Activated CD4-positive, alpha-beta T cell treated with anti-CD3 and anti-CD28 coated beads, Interleukin-2, amount 50 U/mL, for 4 hours (primary cell): Measurements from ENCODE around the gene CD2AP.
"Not testable (repeated sequence)": the region's sequence is repeated elsewhere in the genome, so short reads cannot be mapped to it uniquely, and the experiment has no call there.

ENCODE experiments used
- DNase-seq, 2 experiments: peaks; one replicate each; pipeline ENCODE4 v3.0.0-alpha.2; 2020

Gene CD2AP, protein sequence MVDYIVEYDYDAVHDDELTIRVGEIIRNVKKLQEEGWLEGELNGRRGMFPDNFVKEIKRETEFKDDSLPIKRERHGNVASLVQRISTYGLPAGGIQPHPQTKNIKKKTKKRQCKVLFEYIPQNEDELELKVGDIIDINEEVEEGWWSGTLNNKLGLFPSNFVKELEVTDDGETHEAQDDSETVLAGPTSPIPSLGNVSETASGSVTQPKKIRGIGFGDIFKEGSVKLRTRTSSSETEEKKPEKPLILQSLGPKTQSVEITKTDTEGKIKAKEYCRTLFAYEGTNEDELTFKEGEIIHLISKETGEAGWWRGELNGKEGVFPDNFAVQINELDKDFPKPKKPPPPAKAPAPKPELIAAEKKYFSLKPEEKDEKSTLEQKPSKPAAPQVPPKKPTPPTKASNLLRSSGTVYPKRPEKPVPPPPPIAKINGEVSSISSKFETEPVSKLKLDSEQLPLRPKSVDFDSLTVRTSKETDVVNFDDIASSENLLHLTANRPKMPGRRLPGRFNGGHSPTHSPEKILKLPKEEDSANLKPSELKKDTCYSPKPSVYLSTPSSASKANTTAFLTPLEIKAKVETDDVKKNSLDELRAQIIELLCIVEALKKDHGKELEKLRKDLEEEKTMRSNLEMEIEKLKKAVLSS

GRCh38 chr6:47477497-47478232 lies at the start of gene CD2AP:
CD2AP (plus strand) TSS chr6:47477789; CDS start chr6:47478245, 456 bp downstream.
- DNase-seq = peak; percentile 86 to 88

GRCh38 chr6:47428288-47428687 lies 49.3 kb upstream of the CD2AP start:
- no peak for DNase-seq

DNA sequence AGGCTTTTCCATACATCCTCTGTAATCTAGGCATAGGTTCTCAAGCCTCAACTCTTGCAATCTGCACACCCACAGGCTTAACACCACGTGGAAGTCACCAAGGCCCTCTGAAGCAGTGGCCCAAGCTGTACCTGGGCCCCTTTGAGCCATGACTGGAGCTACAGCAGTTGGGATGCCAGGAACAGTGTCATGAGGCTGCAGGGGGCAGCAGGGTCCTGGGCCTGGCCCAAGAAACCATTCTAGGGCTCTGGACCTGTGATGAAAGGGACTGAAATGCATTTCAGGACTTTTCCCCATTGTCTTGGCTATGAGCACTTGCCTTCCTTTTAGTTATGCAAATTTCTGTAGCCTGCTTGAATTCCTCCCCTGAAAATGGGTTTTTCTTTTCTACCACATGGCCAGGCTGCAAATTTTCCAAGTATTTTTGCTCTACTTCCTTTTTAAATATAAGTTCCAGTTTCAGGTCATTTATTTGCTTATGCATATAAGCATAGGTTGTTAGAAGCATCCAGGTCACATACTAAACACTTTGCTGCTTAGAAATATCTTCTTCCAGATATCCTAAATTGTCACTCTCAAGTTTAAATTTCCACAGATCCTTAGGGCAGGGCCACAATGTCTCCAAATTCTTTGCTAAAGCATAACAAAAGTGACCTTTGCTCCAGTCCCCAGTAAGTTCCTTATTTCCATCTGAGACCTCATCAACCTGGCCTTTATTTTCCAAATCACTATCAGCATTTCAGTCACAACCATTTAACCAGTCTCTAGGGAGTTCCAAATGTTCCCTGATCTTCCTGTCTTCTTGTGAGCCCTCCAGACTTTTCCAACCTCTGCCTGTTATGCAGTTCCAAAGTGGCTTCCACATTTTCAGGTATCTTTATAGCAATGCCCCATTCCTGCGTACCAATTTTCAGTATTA lies 48.6 kb upstream of the CD2AP start:
- DNase-seq = no peak

DNA sequence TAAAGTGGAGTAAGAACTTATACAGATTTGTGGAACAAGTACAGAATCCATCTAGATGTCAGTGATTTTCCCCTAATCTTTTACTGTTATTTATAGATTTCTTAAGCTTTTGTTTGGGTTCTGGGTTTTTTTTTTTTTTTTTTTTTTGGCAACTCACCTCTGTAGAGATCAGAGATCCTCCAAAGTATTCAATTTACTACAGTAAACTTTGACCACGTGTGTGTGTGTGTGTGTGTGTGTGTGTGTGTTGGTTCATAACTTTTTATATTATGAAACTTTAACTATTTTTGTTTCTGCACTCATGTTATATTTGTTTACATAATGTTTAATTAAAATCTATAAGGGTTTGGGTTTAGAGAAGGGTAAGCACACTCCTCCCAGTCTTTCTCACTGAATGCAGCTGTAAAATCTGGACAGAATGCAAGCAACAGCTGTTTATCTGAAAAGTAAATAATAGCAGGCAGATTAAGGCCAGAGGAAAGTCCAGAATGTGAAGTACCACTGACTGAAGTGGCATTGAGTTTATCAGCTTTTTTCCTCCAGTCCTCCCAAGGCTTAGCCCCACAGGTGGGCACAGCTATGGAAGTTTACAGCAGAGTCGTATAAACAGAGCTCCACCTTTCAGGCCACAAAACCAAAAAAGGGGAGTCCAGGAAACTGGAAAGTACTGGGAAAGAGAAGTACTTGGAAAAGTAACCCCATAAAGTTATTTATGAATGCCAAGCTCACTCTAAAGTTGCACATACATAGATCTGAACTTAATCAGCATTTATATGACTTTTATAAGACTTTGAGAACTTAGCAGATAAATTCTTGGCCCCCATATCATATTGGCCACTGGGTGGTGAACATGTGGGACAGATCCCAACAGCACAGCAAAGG lies 43.0 kb upstream of the CD2AP start:
- no peak for DNase-seq

DNA sequence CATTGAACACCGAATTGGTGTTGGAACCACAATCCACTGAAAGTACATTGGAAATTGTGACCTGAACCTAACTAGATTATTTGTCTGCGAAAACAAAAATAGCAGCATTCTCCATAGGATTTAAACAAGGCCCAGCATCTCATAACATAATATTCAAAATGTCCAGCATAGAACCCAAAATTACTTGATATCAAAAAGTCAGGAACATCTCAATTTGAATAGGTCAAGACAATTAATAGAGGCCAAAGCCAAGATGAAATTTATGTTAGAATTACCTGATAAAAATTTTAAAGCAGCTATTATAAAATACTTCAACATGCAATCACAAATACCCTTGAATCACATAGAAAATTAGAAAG lies 42.4 kb upstream of the CD2AP start:
- no peak for DNase-seq

DNA sequence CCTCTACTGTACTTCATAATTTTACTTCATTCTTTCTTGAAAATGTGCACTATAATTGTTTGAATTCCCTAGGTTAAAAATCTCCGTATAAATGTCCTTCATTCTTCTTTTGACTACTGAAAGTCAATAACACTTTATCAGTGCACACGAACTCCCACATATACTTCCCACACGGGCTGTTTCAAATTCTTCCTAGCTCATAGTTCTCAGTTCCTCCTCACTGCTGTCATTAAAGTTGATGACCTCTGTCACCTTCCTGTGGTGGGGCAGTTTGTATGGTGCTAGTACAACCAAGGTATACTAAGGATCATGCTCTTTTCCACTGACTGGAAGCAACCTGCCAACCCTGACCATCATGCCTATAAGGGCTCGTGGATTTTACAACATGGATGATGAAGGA lies 40.0 kb upstream of the CD2AP start:
- DNase-seq = no peak

- no peak for DNase-seq
Measured at GRCh38 chr6:47438481-47439347, 38.9 kb upstream of the CD2AP start.

- DNase-seq = no peak
Measured at GRCh38 chr6:47439348-47439668, 38.3 kb upstream of the CD2AP start.

GRCh38 chr6:47440719-47441118 lies 36.9 kb upstream of the CD2AP start:
- no peak for DNase-seq

- not testable (repeated sequence) for DNase-seq
Measured at GRCh38 chr6:47444964-47445363, 32.6 kb upstream of the CD2AP start.

- DNase-seq = no peak
Measured at GRCh38 chr6:47446669-47447330, 30.8 kb upstream of the CD2AP start.

DNA sequence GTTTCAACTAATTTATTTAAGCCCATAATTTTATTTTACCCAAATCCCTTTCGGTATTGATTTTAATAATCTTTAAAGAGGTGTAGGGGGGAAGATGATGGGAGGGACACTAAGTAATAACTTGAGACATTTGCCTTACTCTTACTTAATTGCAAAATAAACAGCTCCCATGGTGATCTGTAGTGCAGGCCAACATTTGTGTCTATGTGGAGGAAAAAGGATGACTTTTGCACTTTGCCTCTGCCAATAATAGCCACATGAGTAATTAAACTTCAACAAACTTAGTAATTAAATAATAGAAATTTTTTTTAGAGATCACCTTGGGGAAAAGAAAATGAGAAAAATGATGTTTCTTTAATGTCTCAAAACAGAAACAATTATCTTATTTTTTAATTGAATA lies 29.9 kb upstream of the CD2AP start:
- no peak for DNase-seq

DNA sequence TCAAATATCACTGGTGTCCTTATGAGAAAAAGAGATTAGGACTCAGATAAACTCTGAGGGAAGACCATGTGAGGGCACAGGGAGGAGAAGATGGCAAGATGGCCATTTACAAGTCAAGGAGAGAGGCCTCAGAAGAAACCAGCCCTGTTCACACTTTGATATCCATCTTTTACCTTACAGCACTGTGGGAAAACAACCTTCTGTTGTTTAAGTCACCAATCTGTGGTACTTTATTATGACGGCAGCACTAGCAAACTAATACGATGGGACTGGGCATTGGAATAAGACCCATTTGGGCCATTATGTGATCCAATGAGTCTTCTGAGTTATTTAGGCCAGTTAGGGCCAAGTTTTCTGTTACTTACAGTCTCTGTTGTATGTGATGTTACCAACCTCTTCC lies 26.4 kb upstream of the CD2AP start:
- no peak for DNase-seq

DNA sequence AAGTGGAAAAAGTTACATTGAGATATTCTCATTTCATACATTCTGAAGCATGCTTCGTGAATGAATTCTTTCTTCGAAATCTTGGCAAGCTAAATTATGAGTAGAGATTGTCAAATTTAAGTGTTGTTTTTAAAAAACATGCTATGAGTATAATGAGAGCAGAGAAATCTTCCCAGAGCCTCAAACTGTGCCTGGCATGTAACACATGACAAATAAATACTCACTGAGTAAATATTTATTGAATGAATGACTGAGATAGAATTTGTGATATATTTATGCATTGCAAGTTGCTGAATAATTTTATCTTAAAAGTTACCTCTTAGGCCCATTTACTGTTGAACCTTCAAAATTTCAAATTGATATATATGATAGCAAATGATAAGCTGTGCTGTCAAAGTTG lies 24.7 kb upstream of the CD2AP start:
- no peak for DNase-seq

DNA sequence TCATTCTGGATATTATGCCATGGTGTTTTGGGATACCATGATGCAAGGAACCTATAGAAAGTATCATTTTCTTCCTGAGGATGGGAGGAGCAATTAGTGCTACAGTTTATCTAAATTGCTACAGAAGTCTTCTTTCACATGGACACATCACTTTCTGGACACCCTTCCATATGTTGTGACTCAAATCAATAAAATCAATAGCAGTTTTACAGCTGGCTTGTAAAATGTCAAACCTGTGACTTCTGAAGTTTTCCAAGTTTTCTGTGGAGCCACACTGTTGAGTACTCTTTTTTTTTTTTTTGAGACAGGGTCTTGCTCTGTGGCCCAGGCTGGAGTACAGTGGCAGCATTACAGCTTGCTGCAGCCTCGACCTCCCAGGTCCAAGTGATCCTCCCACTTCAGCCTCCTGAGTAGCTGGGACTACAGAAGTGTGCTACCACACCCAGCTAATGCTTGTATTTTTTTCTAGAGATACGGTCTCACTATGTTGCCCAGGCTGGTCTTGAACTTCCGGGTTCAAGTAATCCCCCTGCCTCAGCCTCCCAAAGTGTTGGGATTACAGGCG lies 24.1 kb upstream of the CD2AP start:
- DNase-seq = no peak

- no peak for DNase-seq
Measured at GRCh38 chr6:47454713-47455396, 22.7 kb upstream of the CD2AP start.

GRCh38 chr6:47455533-47456209 lies 21.9 kb upstream of the CD2AP start:
- no peak for DNase-seq

- no peak for DNase-seq
Measured at GRCh38 chr6:47456536-47456975, 21.0 kb upstream of the CD2AP start.

DNA sequence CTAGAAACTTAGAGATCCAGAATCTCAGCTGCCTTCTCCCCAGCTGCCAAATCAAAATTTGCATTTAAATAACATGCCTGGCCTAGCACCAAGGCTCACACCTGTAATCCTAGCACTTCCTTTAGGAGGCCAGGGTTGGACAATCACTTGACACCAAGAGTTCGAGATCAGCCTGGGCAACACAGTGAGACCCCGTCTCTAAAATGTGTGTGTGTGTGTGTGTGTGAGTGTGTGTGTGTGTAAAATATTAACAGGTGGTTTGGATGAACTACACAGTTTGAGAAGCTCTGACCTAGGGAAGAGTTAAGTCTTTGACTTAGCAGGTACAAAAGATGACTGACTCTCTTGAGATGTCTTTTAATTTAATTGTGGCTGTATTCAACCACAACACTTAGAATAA lies 20.2 kb upstream of the CD2AP start:
- DNase-seq = no peak
